Fibroblast of lung (primary cell): Measurements from ENCODE around the gene CAPG. TPM values are rescaled to one million over a fixed set of nuclear protein-coding genes. Genes with fewer than 3 reads are reported as not detected.
A peak's percentile ranks its signal among the peaks of the same experiment; 100 is the strongest.

Source experiments
- DNase-seq, 2 donors: peaks; one replicate each; pipeline versions ENCODE4 v3.0.0 to v3.0.0-alpha.2; 2010; ENCODE audit warnings: low read depth in 2 of 2
- H2AFZ ChIP-seq: 2 replicates; pipeline ENCODE4 v1.5.1; 2012; ENCODE audit warnings: low read length, control low read depth, inconsistent platforms
- H3K27ac ChIP-seq: 2 replicates; pipeline ENCODE4 v1.5.1; 2011; ENCODE audit warnings: low read length, control low read depth; ENCODE audit not compliant: insufficient read depth
- H3K27me3 ChIP-seq: 2 replicates; pipeline ENCODE4 v1.5.1; 2011; ENCODE audit warnings: mild to moderate bottlenecking, low read length; ENCODE audit not compliant: control insufficient read depth, insufficient read depth
- H3K36me3 ChIP-seq: 2 replicates; pipeline ENCODE4 v1.5.1; 2011; ENCODE audit warnings: low read length; ENCODE audit not compliant: control insufficient read depth, insufficient read depth
- H3K4me1 ChIP-seq: 2 replicates; pipeline ENCODE4 v1.5.1; 2011; ENCODE audit warnings: low read length; ENCODE audit not compliant: control insufficient read depth, insufficient read depth; ENCODE audit errors: extremely low read depth
- H3K4me2 ChIP-seq: 2 replicates; pipeline ENCODE4 v1.5.1; 2011; ENCODE audit warnings: low read length, control low read depth; ENCODE audit not compliant: insufficient read depth; ENCODE audit errors: extremely low read depth
- H3K4me3 ChIP-seq, 4 experiments: fragments of 200-600 bp in 1 of 4; sonication (generic) in 1 of 4; replicated peaks in 1 of 4; 2 replicates each; pipeline ENCODE4 v1.5.1; 2011 to 2016; ENCODE audit warnings: low read length in 4 of 4, low read depth in 3 of 4, mild to moderate bottlenecking in 3 of 4, control low read depth in 2 of 4, inconsistent platforms in 1 of 4, mixed read lengths in 1 of 4; ENCODE audit not compliant: insufficient read depth in 1 of 4; ENCODE audit errors: control extremely low read depth in 1 of 4
- H3K79me2 ChIP-seq: 2 replicates; pipeline ENCODE4 v1.5.1; 2012; ENCODE audit warnings: mild to moderate bottlenecking, low read length, inconsistent platforms; ENCODE audit not compliant: control insufficient read depth, insufficient read depth
- H3K9ac ChIP-seq: 2 replicates; pipeline ENCODE4 v1.5.1; 2011; ENCODE audit warnings: mild to moderate bottlenecking, low read length, control low read depth; ENCODE audit not compliant: insufficient read depth
- H3K9me3 ChIP-seq: 2 replicates; pipeline ENCODE4 v1.5.1; 2012; ENCODE audit warnings: low read depth, low read length; ENCODE audit not compliant: control insufficient read depth, insufficient read depth
- H4K20me1 ChIP-seq: 2 replicates; pipeline ENCODE4 v1.5.1; 2011; ENCODE audit warnings: low read length; ENCODE audit not compliant: control insufficient read depth, insufficient read depth; ENCODE audit errors: extremely low read depth
- CTCF ChIP-seq, 2 donors: IDR thresholded peaks in 1 of 2; conservative IDR thresholded peaks in 1 of 2; 1 replicate in 1 of 2; 2 replicates in 1 of 2; pipeline ENCODE4 v1.5.1; 2011 to 2012; ENCODE audit warnings: low read length in 2 of 2, control low read depth in 1 of 2, inconsistent platforms in 1 of 2, low read depth in 1 of 2, mild to moderate bottlenecking in 1 of 2
- EZH2 ChIP-seq: IDR thresholded peaks from 2 replicates; pipeline ENCODE4 v1.5.1; 2012; ENCODE audit warnings: low read length, control low read depth, mild to moderate bottlenecking; ENCODE audit errors: missing control alignments
- polyA plus RNA-seq, 2 donors: library from polyadenylated mRNA; depleted of rRNA in 1 of 2; stranded (reverse) in 1 of 2; unstranded in 1 of 2; fragments of >200 nt; gene quantifications; 2 replicates each; pipeline ENCODE4 v1.2.1, GENCODE V29; 2011 to 2012; ENCODE audit warnings: missing spikeins in 1 of 2
- total RNA-seq: library from RNA; depleted of rRNA; stranded (reverse); fragments of >200 nt; gene quantifications from 2 replicates; pipeline ENCODE4 v1.2.1, GENCODE V29; 2014

The CAPG gene
- total and polyA plus RNA-seq, 2 donors (not counting 1 experiment from before 2014, with no cell fraction given): 43.8 to 193 TPM

DNA sequence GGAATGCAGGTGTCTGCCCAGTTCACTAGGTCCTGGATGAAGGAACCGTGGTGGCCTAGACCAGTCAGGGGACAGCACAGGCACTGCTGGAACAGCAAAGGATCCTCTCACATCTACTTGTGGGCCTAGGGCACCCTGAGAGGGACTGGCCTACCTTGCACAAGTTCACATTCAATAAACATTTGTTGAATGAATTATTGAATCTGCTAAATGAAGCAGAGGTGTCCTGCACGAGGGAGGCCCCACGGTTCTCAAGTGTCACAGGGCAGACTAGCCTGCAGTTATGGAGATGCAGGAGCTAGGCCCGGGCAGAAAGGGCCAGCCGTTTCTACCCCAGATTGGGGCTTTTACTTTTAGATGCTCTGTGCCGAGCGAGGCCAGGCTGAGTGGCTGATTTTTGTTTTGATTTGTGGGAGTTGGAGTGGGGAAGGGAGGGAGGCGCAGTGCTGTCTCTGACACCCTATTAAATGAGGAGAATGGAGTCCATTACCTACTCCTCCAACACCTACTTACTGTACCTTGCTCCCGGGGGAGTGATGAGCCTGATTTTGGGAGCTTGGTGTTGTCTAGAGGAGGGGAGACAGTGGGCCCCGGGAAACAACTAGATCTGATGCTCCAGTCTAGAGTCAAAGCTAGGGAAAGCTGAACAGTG lies 26.8 kb upstream of the CAPG start:
- H3K27ac ChIP-seq: peak overlapping the region; percentile 80
- H3K4me2 ChIP-seq: no peak overlapping the region
- no peaks in the 10 kb centered on the region for H3K79me2 ChIP-seq
- H3K27me3 ChIP-seq: no peaks in the 10 kb centered on the region
- H3K36me3 ChIP-seq: no peaks in the 10 kb centered on the region
- no peaks in the 10 kb centered on the region for H3K9me3 ChIP-seq
- H3K4me3 ChIP-seq: no peak overlapping the region
- no peak for DNase-seq
- peak overlapping the region; percentile 63 for H3K9ac ChIP-seq
- H3K4me1 ChIP-seq: peaks cover 30% of the 10 kb centered on the region
- H4K20me1 ChIP-seq: no peaks in the 10 kb centered on the region
- peak overlapping the region; percentile 31 for H2AFZ ChIP-seq
- TF ChIP-seq CTCF (conservative IDR thresholded peaks at IDR 0.05 in 1 of 2, IDR thresholded peaks at IDR 0.05 in 1 of 2; ENCODE audit: low read depth in 1 of 2, low read length in 2 of 2) (no peak), EZH2 (no peak)

- Histone ChIP-seq H3K4me1 (peaks cover 30% of the 10 kb centered on the region), H3K27ac (no peak overlapping the region)
- DNase-seq: no peak
Measured at GRCh38 chr2:85435981-85436835, 26.0 kb upstream of the CAPG start.

More at GRCh38 chr2:85435981-85436835, 26.0 kb upstream of the CAPG start:
- no peaks in the 10 kb centered on the region for H3K79me2 ChIP-seq
- no peak overlapping the region for H3K4me3 ChIP-seq
- H4K20me1 ChIP-seq: no peaks in the 10 kb centered on the region
- no peaks in the 10 kb centered on the region for H3K27me3 ChIP-seq
- H2AFZ ChIP-seq: no peak overlapping the region
- H3K36me3 ChIP-seq: no peaks in the 10 kb centered on the region
- TF ChIP-seq EZH2: no peak
- no peak for TF ChIP-seq CTCF (conservative IDR thresholded peaks at IDR 0.05 in 1 of 2, IDR thresholded peaks at IDR 0.05 in 1 of 2; ENCODE audit: low read depth in 1 of 2, low read length in 2 of 2)
- no peak overlapping the region for H3K4me2 ChIP-seq
- H3K9me3 ChIP-seq: no peaks in the 10 kb centered on the region
- no peak overlapping the region for H3K9ac ChIP-seq
